ENCODE data around the gene LLPH.
"Not testable (repeated sequence)": the region's sequence is repeated elsewhere in the genome, so short reads cannot be mapped to it uniquely, and the experiment has no call there.

GRCh38 chr12:66174391-66175325 is 44.1 kb upstream of the LLPH start:
- not testable (repeated sequence) for TF ChIP-seq CTCF (IDR thresholded peaks at IDR 0.05); ZNF138 (CRISPR knock-in tag; conservative IDR thresholded peaks at IDR 0.05); ZBTB43 (CRISPR knock-in tag; IDR thresholded peaks at IDR 0.05); GABPB1 (CRISPR knock-in tag; IDR thresholded peaks at IDR 0.05); STAT6 (CRISPR knock-in tag; conservative IDR thresholded peaks at IDR 0.05; ENCODE audit: low read depth); ATF3 (CRISPR knock-in tag; conservative IDR thresholded peaks at IDR 0.05); E2F5 (CRISPR knock-in tag; IDR thresholded peaks at IDR 0.05)

Measured in WTC11 (cell line).